NCI-H748 treated with DMSO at 0.1 percent for 48 hours (cell line): ENCODE data around the gene GLI2.

Experiments
- DNase-seq: peaks from one replicate; lab custom pipeline; 2025; lab: John Stamatoyannopoulos, UW

The GLI2 gene

DNA sequence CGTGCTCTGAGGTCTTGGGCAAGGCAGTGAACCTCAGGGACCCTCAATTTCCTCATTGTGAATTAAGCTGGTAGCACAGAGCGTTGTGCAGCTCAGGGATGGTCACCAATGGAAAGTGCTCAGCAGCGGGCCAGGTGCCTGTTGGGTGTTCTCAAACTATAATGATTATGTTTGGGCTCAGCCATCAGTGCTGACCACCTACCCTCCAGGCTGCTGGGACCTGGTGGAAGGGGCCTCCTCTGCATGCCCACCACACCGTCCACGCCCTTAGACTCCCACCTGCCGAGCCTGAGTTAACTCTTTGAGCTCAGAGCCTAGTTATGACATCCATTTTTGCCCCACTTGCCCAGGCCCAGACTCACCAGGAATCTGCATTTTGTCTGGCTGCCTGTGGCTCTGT lies 35.0 kb downstream of the GLI2 start:
- DNase-seq = no peak

DNA sequence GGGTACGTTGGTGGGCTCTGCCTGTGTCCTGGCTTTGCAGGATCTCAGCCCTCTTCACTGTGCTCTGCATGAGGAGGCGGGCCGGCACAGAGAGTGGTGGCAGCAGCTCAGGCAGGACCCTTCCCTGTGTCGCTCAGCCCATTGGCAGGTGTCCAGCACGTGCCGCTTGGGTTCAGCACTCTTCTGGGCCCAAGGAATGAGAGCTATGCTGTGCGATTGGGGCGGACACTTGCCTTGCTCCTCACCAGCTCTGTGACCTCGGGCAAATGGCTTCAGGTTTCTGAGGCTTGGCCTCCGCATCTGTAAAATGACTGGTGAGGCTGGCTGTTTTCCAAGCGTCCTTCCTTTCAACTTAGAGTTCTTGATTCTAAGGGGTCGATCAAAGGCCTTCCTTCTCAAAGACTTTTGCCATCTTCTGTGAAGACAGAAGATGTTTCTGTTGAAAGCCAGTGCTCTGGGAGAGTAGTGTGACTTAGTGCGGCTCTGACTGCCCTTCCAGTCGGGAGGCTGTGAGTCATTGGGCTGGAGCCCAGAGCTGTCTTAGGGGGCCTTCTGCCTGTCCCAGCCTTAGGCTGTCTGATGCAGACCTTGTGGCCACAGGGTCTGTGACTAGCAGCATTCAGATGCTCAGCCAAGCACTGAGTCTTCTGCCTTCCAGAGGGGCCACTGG lies 35.6 kb downstream of the GLI2 start:
- DNase-seq = no peak

DNA sequence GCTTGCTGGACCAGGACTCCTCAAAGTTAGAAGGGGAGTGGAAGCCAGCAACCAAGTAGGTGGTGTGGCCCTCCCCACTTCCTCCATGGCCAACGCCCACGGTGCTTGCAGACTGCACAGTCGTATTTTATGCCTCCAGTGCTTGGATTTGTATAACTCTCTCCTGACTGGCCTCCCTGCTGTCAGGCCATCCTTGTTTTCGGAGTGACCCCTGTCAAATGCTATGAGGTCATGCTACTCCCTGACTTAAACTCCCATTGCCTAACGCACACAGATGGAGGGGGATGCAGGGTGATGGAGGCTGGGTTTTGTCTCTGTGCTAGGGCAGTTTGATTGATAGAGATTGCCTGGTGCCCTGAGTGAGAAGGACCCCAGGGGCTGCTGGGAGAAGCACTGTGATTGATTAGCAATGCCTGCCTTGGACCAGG lies 36.1 kb downstream of the GLI2 start:
- no peak for DNase-seq

DNA sequence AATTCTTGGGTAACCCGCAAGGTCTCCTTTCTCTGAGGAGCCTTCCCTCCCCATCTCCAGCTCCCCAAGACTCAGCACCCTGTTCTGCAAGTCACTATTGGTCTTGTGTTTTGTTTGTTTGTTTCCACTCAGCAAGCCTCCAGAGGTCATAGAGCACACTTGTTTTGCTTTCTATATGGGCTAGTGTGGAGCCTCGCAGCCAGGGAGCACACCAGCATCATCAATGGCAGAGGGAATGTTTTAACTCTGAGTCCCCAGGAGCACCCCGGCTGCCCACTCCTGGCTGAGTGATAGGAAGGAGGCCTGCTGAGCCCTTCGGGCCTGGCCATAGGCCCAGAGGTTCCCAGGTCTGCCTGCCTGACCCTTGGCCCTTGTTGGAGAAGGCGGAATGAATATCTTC lies 36.6 kb downstream of the GLI2 start:
- DNase-seq = no peak

DNA sequence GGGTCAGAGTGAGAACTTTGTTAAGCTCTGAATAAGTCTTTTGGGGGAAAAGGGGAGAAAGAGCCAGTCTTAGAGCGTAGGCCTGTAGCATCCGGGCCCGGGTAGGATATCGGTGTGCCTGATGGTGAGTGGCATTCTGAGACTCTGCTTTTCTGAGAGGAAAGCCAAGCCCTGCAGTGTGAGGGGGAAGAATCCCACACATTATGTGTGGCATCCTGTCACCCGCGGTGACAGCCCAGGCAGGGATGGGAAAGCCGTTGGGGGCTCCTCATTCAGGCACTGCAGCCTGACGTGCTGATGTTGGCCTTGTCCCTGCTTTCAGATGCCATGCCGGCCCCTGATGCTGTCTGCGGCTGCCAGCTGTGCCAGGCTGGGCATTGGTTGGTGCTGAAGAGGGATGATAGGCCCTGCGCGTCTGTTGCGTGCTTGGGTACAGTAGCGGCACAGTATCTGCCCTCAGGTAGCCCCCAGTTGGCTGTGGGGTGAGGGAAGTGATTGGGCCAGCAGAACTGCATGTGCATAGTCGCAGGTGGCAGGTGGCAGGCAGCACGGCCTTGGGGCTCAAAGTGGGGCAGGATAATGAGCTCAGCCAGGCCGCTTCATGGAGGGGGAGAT lies 37.6 kb downstream of the GLI2 start:
- DNase-seq = no peak

DNA sequence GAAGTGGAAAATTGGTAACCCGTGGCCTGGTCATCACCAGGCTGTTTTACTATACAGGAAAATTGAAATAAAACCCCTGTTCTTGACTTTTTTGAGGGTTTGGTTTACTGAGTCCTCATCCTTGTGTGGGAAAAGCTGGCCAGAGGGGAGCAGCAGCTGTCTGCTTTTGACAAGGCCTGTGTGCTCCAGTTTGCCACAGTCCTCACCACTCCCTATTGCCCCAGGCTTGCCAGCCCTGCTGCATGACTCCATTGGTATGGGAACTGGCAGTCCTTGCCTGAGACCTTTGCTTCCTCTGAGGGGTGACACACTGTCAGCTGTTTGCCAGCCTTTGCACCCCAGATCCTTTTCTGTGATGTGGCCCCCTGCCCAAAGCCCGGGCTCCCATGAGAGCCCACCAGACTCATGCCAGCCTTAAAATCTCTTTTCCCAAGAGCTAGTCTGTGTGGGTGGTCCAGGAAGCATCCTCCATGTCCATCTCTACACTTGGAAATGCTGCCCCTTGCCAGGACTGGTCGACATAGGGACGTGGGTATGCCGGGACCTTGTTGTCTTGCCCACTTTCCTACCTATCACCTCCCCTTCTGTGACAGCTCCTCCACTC lies 39.0 kb downstream of the GLI2 start:
- DNase-seq = no peak

DNA sequence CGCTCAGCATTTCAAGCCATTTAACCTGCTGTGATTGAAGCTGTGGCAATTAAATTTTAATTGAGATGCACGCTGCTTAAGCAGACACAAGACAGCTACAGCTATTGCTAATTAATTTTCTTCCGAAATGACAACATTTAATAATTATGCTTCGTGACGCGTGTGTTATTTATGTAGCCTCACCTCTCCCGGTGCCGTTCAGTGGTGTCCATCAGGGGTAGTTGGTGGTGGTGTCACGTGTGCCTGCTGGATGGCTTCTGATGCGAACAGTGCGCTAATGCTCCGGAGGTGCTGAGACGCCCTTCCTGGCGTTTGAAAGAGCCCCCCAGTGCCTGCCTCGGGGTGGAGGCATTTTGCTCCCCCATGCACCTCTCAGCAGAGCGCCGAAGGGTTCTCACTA lies 39.5 kb downstream of the GLI2 start:
- no peak for DNase-seq

DNA sequence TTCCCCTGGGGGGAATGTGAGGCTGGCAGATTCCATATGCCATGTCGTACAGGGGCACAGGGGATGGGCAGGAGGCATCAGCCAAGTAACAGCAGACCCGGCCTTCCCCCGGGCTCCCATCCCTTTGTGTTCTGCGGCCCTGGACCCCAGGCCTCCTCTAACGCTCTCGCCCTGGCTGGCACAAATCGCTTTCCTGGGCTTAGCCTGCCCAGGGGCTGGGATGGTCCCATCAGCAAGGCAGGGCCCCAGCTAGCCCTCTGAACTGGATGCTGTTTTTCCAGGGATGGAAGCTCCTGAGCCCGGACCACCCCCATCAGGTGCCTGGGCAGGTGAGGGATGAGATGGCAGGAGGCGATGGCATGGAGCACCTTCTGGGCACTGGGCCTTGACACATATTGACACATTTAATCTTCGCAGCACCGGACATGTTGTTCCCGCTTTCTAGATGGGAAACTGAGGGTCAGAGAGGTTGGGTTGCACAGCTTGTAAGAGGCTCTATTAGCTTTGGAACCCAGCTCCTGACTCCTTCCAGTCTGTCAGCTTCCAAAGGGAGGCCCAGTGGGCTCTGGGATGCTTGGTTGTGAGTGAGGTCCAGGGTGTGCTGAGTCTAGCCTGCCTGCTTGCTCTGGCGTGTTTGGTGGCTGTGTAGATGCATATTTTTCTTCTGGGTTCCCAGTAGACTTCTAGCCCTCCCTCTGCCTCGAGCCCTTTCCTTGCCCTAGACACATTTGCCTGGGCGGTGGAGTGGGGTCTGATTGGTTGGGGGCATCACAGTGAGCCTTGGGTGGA lies 40.3 kb downstream of the GLI2 start:
- no peak for DNase-seq

DNA sequence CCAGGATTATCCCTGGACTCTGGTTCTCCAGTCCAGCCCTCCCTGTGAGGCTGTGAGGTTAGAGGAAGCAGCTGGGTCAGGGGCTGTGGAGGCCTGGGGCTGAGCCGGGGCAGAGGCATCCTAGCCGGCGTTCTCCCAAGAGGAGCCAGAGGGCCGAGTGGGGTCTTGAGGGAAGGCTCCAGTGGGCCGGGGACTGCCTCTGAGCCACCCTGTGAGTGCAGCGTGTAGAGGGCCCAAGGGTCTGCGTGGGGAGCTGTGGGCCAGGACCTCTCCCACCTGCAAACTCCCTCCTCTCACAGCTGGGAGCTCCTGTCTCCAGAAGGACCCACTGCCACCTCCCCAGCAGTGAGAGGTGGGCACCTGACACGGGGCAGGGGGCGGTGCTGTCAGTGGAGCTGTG lies 41.0 kb downstream of the GLI2 start:
- no peak for DNase-seq

DNA sequence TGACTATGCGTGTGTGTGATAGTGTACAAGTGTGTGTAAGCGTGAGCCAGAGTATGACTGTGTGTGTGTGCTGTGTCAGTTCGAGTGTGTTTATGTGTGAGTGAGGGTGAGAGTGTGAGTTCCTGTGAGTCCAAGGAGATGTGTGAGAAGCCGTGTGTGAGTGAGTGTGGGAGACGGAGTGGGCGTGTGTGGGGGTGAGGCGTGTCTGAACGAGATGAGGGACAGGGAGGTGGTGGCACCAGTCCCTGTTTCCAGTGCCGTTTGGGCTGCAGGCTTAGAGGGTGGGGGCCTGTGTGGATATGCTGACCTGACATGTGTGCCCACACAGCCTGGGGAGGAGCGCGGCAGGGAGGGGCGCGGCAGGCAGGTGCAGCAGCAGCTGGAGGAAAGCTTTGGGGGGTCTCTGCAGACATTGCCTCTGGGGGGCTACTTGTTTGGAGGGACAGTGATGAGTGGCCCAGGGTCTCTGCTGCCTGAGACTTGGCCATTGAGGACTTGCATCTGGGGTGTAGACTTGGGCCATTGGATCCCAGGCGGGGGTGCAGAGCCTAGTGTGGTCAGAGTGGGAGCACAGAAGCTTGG lies 41.6 kb downstream of the GLI2 start:
- no peak for DNase-seq

DNA sequence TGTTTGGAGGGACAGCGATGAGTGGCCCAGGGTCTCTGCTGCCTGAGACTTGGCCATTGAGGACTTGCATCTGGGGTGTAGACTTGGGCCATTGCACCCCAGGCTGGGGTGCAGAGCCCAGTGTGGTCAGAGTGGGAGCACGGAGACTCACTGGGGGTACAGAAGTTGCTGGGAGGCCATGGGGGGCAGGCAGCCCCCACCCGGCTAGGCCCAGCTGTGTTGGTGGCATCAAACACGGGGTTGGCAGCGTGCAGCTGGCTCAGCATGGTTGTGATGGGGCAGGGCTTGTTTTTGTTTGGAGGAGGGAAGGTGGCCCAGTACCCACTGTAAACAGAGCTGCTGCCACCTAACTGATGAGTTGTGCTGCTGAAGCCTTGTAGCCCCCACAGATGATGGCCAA lies 42.1 kb downstream of the GLI2 start:
- no peak for DNase-seq

DNA sequence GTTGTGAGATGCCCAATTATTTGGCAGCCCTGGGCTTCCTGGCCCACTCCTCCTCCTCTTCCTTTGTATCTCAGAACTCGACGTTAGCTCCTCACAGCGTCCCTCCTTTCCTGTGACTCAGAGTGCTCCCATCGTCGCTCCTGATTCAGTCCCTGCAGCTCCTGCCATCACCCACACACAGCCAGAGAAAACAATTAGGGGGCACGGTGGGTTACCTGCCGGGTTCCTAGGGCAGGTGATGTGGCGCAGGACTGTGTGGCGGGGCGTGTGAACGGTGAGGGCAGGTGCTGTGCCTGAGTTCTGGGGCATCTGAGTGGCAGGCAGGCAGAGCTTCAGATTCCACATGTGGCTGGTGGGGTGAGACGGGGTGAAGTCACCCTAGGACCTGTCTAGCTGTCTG lies 42.6 kb downstream of the GLI2 start:
- DNase-seq = no peak

DNA sequence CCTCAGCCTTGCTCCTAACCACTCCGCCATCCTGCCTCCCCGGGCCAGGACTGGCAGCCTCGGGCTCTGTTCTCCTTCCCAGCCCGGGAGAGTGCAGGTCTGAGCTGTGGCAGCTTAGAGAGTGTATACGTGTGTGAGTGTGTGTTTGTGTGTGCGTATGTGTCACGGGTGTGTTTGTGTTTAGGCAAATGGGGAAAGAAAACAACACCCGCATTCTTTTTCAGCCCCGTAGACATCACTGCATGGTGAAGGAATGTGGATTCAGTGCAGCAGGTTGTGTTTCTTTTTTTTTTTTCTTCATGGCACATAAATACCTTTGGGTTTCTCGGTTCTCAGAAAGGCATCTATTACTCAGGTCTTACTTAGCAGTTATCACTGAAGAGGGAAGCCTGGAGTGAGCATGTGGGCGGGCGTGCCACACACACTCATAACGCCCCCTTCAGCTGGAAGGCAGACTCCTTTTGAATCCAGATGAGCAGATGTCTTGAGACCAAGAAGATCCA lies 44.2 kb downstream of the GLI2 start:
- no peak for DNase-seq

DNA sequence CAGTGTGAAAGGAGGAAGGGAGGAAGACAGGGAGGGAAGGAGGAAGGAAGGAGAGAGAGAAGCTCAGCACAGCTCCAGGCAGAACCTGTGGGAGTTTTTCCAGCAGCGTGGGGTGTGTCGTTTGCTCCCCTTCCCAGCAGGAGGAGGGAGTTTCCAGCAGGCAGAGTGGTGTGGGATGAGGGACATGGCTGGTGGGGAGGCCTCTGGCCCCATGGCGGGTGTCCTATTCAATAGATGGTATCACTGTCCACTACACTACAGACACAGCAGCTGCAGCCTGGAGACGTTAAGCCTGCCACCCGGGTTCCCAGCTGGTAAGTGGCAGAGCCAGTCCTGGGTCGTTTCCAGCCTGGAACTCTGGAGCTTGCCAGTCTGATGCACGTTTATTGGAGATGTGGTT lies 44.7 kb downstream of the GLI2 start:
- DNase-seq = no peak

DNA sequence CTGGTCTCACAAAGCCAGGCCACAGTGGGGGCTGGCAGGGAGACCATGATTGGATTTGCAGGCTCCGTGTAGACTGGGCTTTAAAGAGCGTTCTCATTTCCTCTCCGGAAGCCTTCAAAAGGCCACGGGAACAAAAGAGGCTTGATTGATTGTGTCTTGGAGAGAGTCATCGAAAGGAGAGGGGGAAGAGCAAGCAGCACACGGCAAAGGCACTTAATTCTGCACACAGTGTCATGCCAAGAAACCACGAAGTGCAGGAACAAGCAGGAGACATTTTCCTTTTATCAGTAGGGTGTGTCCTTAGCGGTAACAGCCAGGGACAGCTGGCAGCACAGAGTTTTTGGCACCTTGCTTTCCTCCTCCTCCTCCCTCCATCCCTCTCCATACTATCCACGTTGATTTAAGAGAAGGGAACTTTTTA lies 47.7 kb downstream of the GLI2 start:
- DNase-seq = no peak

DNA sequence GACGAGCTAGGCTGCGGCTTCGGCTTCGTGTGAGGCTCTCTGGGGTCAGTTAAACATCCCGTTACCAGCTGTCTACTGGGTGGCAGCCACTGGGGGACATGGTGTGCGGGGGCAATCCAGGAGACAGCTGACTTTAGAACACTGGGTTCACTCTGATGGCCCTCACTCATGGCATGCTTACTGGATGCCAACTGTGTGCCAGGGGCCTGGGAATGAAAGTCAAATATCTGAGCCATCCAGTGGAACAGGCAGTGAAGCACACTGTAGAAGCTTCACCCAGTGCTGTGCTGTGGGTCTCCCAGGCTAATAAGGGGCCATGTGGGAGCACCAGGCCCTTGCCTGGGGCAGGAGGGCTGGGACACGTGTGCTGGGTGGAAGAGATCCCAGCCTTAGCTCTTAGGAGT lies 48.3 kb downstream of the GLI2 start:
- no peak for DNase-seq
